HG03175 (cell line): ENCODE results near the gene ENTPD6.
A peak's percentile ranks its signal among the peaks of the same experiment; 100 is the strongest.
"Not testable (repeated sequence)": the region's sequence is repeated elsewhere in the genome, so short reads cannot be mapped to it uniquely, and the experiment has no call there.

Source experiments
- ATAC-seq: cut with Tn5 transposase; IDR thresholded peaks from one replicate; pipeline ENCODE4 v1.9.1; 2021; ENCODE audit warnings: mild to moderate bottlenecking, moderate library complexity; ENCODE audit not compliant: unreplicated experiment

The ENTPD6 gene

DNA sequence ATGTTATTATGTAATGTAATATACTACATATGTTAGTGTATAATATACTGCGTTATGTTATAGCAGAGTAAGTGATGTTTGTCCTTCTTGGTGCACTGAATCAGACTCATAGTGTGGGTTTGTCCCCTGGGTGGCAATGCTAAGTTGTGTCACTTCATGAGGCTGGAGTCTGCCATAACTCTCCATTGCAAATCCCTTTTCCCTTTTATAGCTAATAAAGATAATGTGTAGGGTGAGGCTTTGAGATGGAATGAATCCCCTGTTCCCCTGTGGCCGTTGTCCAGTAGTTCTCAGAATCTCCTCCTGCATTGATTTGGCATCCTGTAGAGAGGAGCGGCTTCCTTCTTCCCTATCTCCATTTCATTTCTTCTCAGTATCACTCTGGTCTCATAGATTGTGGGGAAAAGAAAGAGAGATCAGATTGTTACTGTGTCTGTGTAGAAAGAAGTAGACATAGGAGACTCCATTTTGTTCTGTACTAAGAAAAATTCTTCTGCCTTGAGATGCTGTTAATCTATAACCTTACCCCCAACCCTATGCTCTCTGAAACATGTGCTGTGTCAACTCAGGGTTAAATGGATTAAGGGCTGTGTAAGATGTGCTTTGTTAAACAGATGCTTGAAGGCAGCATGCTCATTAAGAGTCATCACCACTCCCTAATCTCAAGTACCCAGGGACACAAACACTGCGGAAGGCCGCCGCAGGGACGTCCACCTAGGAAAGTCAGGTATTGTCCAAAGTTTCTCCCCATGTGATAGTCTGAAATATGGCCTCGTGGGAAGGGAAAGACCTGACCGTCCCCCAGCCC is 45.5 kb downstream of the ENTPD6 start:
- ATAC-seq: not testable (repeated sequence)

DNA sequence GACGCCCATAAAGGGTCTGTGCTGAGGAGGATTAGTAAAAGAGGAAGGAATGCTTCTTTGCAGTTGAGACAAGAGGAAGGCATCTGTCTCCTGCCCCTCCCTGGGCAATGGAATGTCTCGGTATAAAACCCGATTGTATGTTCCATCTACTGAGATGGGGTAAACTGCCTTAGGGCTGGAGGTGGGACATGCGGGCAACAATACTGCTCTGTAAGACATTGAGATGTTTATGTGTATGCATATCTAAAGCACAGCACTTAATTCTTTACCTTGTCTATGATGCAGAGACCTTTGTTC is 46.1 kb downstream of the ENTPD6 start:
- ATAC-seq: not testable (repeated sequence)

DNA sequence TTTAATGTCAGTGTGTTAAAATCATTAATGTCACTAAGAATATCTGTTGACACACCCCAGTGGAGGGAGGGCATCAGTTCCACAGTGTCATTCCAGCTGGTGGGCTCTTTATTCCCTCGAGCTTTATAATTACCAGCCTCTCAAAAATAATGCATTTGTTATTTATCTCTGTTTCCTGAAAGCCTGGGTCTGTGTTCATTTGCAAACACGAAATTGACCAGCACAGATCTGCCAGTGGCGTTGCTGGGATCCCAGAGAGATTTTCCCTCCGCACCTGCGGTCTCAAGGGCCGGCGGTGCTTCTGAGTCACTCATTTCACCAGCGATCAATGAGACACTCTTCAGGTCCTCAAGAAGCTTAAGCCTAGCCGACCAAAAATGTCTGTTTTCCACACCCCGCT is 46.7 kb downstream of the ENTPD6 start:
- ATAC-seq: no peak

DNA sequence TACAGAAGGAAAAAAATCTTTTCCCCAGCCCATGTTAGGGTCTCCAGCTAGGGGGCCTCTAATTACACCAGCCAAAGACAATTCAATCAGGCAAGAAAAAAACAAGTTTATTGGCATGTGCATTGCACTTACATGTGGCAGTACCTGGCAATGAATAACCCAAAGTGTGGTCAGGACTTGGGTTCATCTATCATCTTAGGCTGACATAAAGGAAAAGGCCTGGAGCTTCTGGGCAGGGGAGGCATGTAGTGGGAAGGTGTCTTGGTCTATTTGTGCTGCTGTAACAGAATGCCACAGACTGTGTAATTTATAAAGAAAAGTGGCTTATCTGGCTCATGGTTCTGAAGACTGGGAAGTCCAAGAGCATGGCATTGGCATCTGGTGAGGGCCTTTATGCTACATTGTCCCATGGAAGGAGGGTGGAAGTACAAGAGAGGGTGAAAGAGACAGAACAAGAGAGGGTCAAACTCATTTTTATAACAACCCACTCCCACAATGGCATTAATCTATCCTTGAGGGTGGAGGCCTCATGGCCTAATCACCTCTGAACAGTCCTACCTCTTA is 48.0 kb downstream of the ENTPD6 start:
- no peak for ATAC-seq

DNA sequence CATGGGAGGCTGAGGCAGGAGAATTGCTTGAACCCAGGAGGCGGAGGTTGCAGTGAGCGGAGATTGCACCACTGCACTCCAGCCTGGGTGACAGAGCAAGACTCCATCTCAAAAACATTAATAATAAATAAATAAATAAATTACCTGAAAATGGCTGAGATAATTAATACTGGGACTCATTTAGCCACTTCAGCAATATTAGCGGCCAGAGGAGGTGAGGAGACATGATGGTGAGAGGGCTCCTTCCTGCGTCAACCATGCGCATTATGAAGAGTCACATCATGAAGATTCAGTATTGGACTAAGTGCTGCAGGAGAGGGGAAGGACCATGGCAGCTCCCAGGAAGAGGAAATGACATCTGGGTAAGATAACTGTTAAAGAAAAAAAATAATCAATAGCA is 49.5 kb downstream of the ENTPD6 start:
- ATAC-seq: no peak

DNA sequence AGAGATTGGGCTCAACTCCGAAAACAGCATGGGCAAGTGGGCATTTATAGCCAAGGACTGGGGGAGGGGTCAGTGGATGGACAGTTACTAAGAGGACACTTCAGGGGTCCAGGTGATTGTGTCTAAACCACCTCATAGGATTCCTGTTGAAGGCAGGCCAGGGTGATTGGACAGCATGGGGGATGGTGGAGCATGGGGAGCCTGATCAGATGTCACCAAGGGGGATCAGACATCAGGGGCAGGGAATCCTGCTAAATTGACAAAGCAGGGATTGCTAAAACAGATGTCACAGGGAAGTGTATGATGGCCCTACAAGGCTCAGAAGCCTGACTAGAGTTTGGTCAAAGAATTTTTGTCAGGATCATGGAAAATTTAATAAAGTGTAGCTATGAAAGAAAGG is 49.9 kb downstream of the ENTPD6 start:
- ATAC-seq: no peak

DNA sequence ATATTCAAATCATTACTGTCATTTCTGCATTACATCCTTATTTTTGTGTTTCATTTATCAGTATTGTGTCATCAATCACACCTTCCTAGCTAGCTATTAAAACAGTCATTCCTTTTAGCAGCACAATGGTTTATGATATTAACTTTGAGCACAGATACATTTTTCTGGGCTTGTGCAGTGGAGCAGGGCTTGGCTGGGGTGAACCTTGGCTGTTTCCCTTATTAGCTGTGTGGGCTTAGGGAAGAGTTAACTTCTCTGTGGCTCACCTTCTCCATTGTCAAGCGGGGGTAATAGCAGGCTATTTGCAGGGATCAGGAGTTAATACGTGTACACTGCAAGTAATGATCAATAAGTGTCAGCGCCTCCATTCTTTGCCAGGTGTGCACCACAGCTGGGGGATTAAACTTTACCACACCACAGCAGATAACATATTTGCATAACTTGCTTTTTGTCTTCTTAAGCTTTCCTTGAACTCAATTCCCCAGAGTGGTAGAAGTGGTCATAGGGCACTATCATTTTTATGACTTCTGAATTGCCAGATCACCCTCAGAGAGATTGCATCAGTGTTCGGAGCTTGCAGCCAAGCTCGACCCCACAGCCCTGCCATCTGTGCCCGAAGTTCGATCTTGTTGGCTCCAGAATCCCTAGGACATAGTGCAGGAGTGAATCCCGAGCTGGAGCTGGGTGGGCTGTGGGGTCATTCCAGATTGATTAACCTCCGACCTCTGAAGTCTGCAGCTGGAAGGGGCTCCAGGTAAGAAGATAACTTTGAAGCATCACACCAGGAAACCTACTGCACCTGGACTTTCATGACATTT is 50.9 kb downstream of the ENTPD6 start:
- ATAC-seq: no peak

DNA sequence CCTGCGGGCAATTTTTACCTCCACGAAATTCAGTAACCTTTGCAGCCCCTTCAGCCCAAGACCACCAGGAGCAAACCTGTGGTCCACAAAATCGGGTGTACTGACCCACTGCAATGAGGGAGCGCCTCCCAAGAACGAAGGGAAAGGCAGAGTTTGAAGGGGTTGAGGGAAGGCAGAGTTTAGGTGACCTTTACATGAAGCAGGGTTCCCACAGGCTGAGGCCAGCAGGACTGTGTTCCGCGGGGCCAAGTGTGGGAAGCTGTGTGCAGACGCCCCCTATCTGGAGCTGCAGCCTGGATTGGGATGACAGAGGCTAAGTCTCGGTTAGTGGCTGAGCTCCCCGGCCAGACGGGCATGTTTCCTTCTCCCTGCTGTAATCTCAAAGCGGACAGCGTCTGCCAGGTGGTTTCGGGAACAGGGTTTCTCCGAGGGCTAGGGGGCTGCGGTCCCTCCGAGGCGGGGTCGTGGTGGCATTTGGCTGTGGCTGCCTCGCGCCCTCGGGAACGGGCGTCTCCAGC is 51.5 kb downstream of the ENTPD6 start:
- ATAC-seq: peak; percentile 0

DNA sequence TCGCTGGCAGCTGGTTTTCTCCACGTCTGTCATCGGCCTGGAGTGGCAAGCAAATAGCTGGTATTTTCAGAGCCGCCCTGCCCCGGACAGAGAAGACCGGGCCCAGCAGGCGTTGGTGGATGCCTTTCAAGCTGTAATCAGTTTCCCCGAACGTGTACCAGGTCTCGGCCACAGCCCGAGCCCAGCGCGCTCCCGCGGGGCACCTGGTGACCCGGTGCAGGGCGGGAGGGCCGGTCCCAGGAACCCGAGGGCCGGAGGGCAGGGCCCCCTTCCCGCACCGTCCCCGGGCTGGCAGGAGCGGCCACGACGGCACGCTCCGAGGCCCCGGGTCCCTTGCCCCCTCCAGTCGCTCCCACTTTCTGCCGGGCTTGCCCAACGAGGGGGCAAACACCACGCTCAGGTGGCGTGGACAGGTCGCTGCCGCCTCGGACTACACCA is 52.0 kb downstream of the ENTPD6 start:
- ATAC-seq: peak; percentile 28

DNA sequence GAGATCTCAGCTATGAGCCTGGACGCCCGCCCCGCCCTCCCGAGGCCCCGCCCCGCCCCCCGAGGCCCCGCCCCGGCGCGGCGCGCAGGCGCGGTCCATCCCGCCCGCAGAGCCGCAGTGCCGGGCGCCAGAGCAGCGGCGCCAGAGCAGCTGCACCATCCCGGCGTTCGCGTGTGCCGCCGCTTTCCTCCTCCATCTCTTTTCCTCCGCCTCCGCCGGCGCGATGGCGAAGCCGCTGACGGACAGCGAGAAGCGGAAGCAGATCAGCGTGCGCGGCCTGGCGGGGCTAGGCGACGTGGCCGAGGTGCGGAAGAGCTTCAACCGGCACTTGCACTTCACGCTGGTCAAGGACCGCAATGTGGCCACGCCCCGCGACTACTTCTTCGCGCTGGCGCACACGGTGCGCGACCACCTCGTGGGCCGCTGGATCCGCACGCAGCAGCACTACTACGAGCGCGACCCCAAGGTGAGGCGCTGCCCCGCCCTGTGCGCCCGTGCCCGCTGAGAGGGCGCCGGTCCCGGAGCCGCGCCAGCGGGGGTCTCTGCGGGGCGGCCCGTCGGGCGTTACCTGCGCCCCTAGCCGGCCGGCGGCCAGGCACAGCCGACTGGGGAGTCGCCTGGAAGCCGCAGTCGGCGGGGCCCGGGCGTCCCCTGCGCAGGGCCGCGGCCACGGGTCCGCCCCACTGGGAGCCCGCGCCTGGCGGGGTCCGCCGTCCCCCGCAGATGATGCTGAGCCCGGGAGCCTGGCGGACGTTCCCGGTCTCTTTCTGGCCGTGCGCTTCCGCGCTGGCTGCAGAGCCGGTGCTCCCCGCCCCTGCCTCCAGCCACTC is 52.7 kb downstream of the ENTPD6 start, which contains the start of gene PYGB:
Gene PYGB, plus strand, starts transcription at position 130 of the 830 bp plus-strand sequence. Its CDS starts 94 bp downstream, at position 224.
- ATAC-seq: peak; percentile 63

DNA sequence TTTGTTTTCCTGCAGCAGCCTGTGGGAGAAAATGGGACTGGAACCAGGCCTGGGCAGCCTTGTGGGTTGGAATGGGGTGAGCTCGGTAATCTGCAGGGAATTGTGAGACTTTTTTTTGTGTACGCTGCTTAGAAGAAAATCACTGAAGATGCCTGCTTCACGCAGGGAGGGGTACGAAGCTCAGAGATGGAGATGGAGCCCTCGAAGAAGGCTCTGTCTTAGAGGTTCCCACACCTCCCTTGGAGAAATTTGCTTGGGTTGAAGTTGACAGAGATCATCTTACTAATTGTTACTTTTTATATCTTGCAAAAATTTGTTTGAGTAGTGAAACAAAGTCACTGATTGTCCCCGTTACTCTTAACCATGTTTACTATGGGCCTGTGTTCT is 53.3 kb downstream of the ENTPD6 start:
- ATAC-seq: no peak

DNA sequence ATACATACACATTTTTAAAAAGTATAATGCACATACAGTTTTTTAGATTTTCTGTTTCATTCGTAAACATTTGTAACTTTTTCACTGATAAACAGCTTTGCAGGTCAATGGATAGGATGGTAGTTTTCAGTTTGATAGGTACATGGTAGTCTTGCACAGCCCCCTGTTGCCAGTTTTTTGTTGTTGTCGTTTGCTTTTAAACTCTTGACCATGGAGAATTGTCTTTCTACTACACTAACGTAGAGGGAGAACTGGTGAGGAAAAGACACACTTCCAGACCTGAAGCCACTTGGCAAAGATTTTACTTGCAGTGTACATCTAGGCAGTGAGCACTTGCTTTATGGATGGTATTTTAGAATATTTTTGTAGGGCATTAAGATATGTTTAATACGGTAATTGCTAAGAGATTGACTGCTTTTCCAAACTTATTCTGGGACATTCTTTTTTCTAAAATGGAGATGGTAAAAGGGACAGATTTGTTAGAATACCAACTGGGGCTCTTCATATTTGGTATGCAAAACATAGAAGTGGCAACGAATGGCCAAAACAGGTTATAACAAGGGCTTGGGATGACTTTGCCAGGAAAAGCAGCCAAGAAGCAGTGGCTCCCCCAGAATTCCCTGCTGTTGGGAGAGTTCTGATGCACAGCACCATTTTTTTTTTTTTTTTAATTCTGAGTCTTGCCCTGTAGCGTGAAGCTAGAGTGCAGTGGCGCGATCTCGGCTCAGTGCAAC is 53.9 kb downstream of the ENTPD6 start:
- ATAC-seq: no peak

DNA sequence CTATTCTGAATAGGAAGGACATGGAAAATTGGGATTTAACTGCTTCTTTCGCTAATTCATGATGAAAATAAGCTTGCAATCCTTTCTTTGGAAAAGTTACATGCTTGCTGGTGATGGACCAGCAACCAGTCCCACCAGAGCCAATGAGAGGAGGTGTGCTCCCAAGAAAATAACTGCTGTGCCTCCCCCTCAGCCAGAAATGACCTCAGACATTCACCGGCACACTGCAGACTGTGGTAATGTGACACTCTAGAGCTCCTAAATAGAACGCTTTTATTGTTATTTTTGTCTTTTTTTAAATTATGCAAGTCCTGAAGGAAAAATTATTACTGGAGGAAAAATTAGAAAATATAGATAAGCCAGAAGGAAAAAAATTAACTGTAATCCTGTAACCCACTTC is 55.0 kb downstream of the ENTPD6 start:
- no peak for ATAC-seq

DNA sequence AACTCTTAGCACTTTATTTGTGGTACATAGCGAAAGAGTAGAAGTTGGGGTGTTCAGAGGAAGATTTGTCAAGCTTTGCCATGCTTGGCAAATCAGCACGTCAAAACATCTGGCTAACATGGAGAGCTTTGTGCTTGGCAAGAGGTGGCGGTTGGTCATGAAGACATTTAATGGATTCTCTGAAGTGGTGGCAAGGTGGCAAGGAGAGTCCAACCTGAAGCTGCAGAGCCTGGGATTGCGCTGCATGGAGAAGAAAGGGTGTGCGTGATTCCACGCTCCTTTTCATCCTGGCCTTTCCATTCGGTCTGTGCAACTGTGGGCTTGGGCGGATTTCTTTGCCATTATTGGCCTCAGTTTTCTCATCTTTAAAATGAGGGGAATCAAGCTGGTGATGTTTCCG is 55.5 kb downstream of the ENTPD6 start:
- no peak for ATAC-seq

DNA sequence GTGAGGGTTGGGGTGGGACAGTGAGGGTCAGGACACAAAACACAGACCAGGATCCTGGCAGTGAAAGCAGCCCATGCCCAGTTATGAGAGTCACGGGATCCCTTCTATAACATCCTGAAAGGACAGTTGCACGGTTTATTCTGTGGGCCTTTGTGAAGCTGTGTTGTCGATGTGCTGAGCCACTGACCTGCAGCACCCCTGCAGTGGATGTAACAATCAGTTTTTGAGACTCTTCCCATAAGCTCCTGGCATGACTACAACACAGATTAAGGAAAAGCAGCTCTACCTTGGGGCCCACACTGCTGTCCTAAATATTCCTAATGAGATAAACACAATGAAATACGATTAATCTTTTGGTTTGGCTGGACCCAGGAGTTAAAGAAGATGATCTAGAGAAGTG is 56.0 kb downstream of the ENTPD6 start:
- ATAC-seq: no peak

DNA sequence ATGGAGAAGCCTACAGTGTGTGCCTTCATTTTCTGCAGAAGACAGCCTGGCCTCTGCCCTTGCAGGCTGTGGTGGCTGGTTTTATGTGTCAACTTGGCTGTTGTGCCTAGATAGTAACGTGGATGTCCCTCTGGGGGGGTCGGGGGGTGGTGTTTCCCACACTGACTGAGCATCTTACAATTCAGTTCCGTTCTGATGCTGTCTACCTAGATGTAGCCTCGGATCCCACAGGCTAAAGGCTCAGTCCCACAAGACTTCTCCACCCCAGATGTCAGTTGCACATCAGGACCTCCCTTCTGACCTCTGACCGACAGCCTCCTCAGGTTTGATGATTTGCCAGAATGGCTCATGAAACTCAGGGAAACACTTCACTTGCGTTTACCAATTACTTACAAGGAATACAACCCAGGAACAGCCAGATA is 56.7 kb downstream of the ENTPD6 start:
- no peak for ATAC-seq

DNA sequence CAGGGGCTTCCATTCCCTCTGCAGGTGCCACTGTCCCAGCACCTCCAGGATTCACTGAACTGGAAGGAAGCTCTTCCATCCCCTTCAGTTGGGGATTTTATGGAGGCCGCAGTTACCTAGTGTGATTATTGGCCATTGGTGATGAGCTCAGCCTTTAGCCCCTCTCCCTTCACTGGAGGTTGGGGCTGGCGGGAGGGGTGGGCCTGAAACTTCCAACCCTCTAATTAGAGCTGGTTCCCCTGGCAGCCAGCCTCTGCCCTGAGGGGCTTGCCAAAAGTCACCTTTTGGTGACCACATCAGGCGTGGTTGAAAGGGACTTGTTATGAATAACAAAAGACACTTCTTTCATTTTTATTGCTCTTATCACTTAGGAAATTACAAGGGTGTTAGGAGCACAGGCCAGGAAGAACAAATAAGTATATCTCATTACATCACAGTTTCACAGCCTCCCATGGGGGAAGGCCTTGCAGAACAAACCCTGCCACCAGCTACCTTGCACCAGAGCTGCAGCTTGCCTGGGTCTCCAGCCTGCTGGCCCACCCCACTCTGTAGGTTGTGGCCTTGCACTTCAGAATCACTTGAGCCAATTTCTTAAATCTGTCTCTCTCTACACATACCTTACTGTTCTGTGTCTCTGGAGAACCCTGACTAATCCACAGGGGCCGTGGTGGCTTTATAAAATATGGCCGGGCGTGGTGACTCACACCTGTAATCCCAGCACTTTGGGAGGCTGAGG is 57.3 kb downstream of the ENTPD6 start:
- ATAC-seq: no peak

DNA sequence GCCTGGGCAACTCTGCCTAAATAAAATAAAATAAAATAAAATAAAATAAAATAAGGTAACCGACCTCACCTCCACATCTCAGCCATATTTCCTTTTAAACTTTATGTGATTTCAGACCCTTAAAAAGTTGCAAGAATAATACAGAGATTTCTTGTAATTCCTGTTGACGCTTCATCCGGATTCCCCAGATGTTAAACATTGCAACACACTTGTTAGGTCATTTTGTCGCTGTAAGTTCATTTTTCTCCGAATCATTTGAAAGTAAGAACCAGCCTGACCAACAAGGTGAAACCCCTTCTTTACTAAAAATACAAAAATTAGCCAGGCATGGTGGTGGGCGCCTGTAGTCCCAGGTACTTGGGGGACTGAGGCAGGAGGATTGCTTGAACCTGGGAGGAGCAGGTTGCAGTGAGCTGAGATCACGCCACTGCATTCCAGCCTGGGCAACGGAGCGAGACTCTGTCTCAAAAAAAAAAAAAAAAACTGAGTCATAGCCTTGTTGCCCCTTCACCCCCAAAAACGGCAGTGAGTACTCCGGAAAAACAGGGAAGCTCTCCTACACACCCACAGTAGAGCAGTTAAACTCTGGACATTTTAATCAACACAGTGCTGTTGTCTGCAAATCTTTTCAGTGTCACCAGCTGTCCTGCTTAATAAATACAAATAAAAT is 58.2 kb downstream of the ENTPD6 start:
- no peak for ATAC-seq

DNA sequence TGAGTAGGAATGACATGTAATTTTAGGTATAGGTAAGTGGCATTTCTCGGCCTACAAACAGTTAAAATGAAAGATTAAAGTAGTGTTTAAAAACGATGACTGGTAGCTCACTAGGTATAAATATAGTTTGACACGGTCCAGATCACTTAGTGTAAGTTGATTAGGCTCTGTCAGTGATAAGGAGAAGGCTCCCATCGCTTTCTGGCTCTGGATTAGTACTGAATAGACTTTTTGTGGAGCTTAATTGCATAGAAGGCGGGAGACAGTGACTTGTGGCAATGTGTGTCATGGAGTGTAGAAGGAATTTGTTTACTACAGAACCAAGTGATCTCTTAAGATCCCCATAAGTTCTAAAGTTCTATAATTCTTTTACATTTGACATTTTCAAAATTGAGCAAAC is 59.1 kb downstream of the ENTPD6 start:
- no peak for ATAC-seq
